ENCODE data around the gene MPEG1. TPM values are rescaled to one million over a fixed set of nuclear protein-coding genes. Genes with fewer than 3 reads are reported as not detected.

The MPEG1 gene
- total and polyA plus RNA-seq, 2 of the 4 experiments (the other 2 are of a cell fraction) = not detected

DNA sequence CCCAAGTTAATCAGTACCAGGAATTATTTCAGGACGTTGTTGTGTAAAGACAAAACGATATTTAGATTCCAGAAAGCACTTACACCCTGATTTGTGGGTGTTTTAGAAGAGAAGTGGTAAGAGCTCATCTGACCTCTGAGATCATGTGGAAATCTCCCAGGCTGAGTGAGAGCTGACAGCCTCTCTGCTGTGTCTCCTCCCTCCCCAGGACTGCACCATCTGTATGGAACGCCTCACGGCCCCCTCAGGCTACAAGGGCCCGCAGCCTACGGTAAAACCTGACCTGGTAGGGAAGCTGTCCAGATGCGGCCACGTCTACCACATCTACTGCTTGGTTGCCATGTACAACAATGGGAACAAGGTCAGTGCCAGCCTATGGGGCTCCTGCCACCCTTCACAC lies 20.8 kb downstream of the MPEG1 start:
- Histone ChIP-seq H3K9me1 (ENCODE audit: insufficient read depth, low read length) (peaks cover 10% of the 10 kb centered on the region), H3K56ac (ENCODE audit: extremely low read depth, insufficient read depth, low read length) (no peak overlapping the region), H3K4me2 (ENCODE audit: low read depth, low read length) (no peak overlapping the region), H4K5ac (ENCODE audit: low read depth, low read length) (no peak overlapping the region), H4K20me1 (ENCODE audit: insufficient read depth, low read length) (0 out of 2 replicates have a peak, but pooled peaks cover under 1% of the 10 kb centered on the region), H3K18ac (ENCODE audit: low read depth, low read length) (no peak overlapping the region), H3K14ac (replicated peaks; ENCODE audit: low read depth, low read length) (no peak overlapping the region), H3K36me3 (ENCODE audit: control insufficient read depth, insufficient read depth, low read length) (peaks cover 48% of the 10 kb centered on the region), H2AK5ac (ENCODE audit: low read depth, low read length) (no peak overlapping the region), H2AFZ (replicated peaks; ENCODE audit: low read length, poor library complexity) (peak overlapping the region; percentile 25), H2BK5ac (ENCODE audit: low read depth, low read length, poor library complexity, severe bottlenecking) (no peak overlapping the region), H3K4me3 (ENCODE audit: insufficient read depth, low read depth, low read length) (no peak overlapping the region), H4K8ac (ENCODE audit: low read depth in 2 of 2, low read length in 2 of 2) (no peak overlapping the region), H2BK15ac (ENCODE audit: low read depth, low read length) (no peak overlapping the region), H3K27me3 (ENCODE audit: control insufficient read depth, insufficient read depth, low read length) (no peaks in the 10 kb centered on the region), H3K27ac (ENCODE audit: insufficient read depth, low read length) (no peak overlapping the region), H3K23ac (ENCODE audit: low read depth, low read length) (no peak overlapping the region), H3K79me1 (ENCODE audit: low read depth in 1 of 2, low read length in 2 of 2) (peaks cover 0 to 13% of the 10 kb centered on the region in 2 experiments; a peak in 1 of 4 replicates), H2AK9ac (replicated peaks; ENCODE audit: low read depth, low read length, poor library complexity) (no peak overlapping the region), H2BK20ac (ENCODE audit: low read depth, low read length) (no peak overlapping the region), H3K4ac (ENCODE audit: low read depth, low read length) (no peak overlapping the region), H4K91ac (ENCODE audit: insufficient read depth, low read depth, low read length) (no peak overlapping the region), H3K9me3 (ENCODE audit: control insufficient read depth, insufficient read depth, low read length) (no peaks in the 10 kb centered on the region), H2BK120ac (ENCODE audit: low read depth, low read length) (no peak overlapping the region), H3K9ac (ENCODE audit: low read depth, low read length) (no peak overlapping the region), H3K4me1 (ENCODE audit: control insufficient read depth, insufficient read depth, low read length) (peaks cover 5% of the 10 kb centered on the region)
- ATAC-seq (ENCODE audit: low read depth) = no peak
- WGBS, 2 experiments (ENCODE audit: extremely low coverage in 2 of 2, insufficient read length in 1 of 2) = 89% methylated on average over 5 of the region's 8 CpGs; no CpG with 5 or more reads in 1 of the 2 experiments
- POLR2A ChIA-PET (ENCODE audit: unreplicated experiment) = no interaction called here
- intact Hi-C loops (cut with micrococcal nuclease) = no loop called here
- in situ Hi-C loops (cut with MboI; ENCODE audit: low sequenced_read_pairs) = no loop called here
- DNase-seq = no peak
- BruUV-seq (replicated peaks) = no TSS peak
- dilution Hi-C loops (cut with HindIII; ENCODE audit: low sequenced_read_pairs, unreplicated experiment) = no loop called here
- CTCF ChIA-PET = interaction anchor here (1.0 to 1.7 kb wide), 2 partner anchors 15 to 20 kb away, joined by 3 to 6 read pairs; partner anchors contain the start of gene DTX4
- no peak for TF ChIP-seq NFE2L2 (IDR thresholded peaks at IDR 0.05; ENCODE audit: low read depth, low read length)
- TF ChIP-seq CHD1 (IDR thresholded peaks at IDR 0.05; ENCODE audit: low read depth, low read length) = no peak
- no peak for TF ChIP-seq FOS (IDR thresholded peaks at IDR 0.05; ENCODE audit: low read depth, low read length)
- no peak for TF ChIP-seq SMC3 (IDR thresholded peaks at IDR 0.05; ENCODE audit: low read depth, low read length)
- TF ChIP-seq CEBPB (IDR thresholded peaks at IDR 0.05; ENCODE audit: low read depth, low read length) = no peak
- no peak for TF ChIP-seq MAFK (IDR thresholded peaks at IDR 0.05; ENCODE audit: low read depth, low read length)
- TF ChIP-seq RCOR1 (IDR thresholded peaks at IDR 0.05; ENCODE audit: insufficient replicate concordance, low read length) = no peak
